OCI-LY7 (cell line): Measurements from ENCODE around the gene BZW2. TPM values are rescaled to one million over a fixed set of nuclear protein-coding genes. Genes with fewer than 3 reads are reported as not detected.

Source experiments
- BruUV-seq: library from RNA; stranded (reverse); fragments of 400-500 nt; replicated peaks from 2 replicates; lab custom pipeline; 2021; lab: Mats Ljungman, UMichigan
- CTCF ChIA-PET: fragments of 300-600 bp; sonication (Branson Sonifier 250); formaldehyde crosslinking; loops from one replicate; lab custom pipeline; 2022; ENCODE audit warnings: antibody characterized with exemption; ENCODE audit not compliant: unreplicated experiment; lab: Charles Lee
- POLR2A ChIA-PET: fragments of 300-600 bp; sonication (Branson Sonifier 250); formaldehyde crosslinking; loops from one replicate; lab custom pipeline; 2022; ENCODE audit warnings: antibody characterized with exemption; lab: Charles Lee
- DNase-seq: peaks from one replicate; pipeline ENCODE4 v3.0.0-alpha.2; 2015; ENCODE audit warnings: low spot score
- H2AFZ ChIP-seq: fragments of 200-600 bp; sonication (generic), shearing (Covaris generic); 2 replicates; pipeline ENCODE4 v1.6.1; 2014; ENCODE audit warnings: mild to moderate bottlenecking, antibody characterized with exemption, low read length, moderate library complexity
- H3K27ac ChIP-seq: fragments of 200-600 bp; sonication (generic); 2 replicates; pipeline ENCODE4 v1.5.1; 2014; ENCODE audit warnings: mixed run types, low read depth, mild to moderate bottlenecking, moderate library complexity, low read length, inconsistent platforms; ENCODE audit not compliant: poor library complexity, severe bottlenecking
- H3K36me3 ChIP-seq: fragments of 200-600 bp; sonication (generic); 2 replicates; pipeline ENCODE4 v1.6.1; 2014; ENCODE audit warnings: mild to moderate bottlenecking, antibody characterized with exemption, low read length, moderate library complexity, mixed read lengths; ENCODE audit not compliant: insufficient read depth
- H3K4me1 ChIP-seq: fragments of 200-600 bp; sonication (generic); 2 replicates; pipeline ENCODE4 v1.5.1; 2014; ENCODE audit warnings: mild to moderate bottlenecking, low read length; ENCODE audit not compliant: insufficient read depth, poor library complexity, severe bottlenecking
- H3K4me2 ChIP-seq: fragments of 200-600 bp; sonication (generic); 2 replicates; pipeline ENCODE4 v1.6.1; 2014; ENCODE audit warnings: mild to moderate bottlenecking, low read length
- H3K4me3 ChIP-seq: fragments of 200-600 bp; sonication (generic); 2 replicates; pipeline ENCODE4 v1.5.1; 2014; ENCODE audit warnings: mild to moderate bottlenecking, low read depth, low read length; ENCODE audit not compliant: poor library complexity, severe bottlenecking
- H3K79me2 ChIP-seq: fragments of 200-600 bp; sonication (generic); 2 replicates; pipeline ENCODE4 v1.6.1; 2016; ENCODE audit warnings: low read depth, mild to moderate bottlenecking, low read length, moderate library complexity, mixed read lengths; ENCODE audit not compliant: insufficient read depth
- H3K9me2 ChIP-seq: fragments of 200-600 bp; sonication (generic); 2 replicates; pipeline ENCODE4 v1.6.1; 2016; ENCODE audit warnings: mild to moderate bottlenecking, low read length, mixed read lengths; ENCODE audit not compliant: insufficient read depth
- H3K9me3 ChIP-seq: fragments of 200-600 bp; sonication (generic); 2 replicates; pipeline ENCODE4 v1.6.1; 2014; ENCODE audit warnings: mild to moderate bottlenecking, mixed run types, low read length, mixed read lengths
- H4K20me1 ChIP-seq: fragments of 200-600 bp; sonication (generic); 2 replicates; pipeline ENCODE4 v1.6.1; 2014; ENCODE audit warnings: mild to moderate bottlenecking, antibody characterized with exemption, low read length, moderate library complexity, mixed read lengths; ENCODE audit not compliant: insufficient read depth
- EZH2phosphoT487 ChIP-seq: fragments of 200-600 bp; sonication (generic); IDR thresholded peaks from 2 replicates; pipeline ENCODE4 v1.6.1; 2018; ENCODE audit warnings: low read depth, borderline replicate concordance, mild to moderate bottlenecking, mixed run types, antibody characterized with exemption, low read length, moderate library complexity, mixed read lengths
- intact Hi-C: fragments of 100-400 bp; cut with micrococcal nuclease; formaldehyde crosslinking; loops from one replicate; pipeline ENCODE4 v1.10.0; 2022; ENCODE audit not compliant: unreplicated experiment
- total RNA-seq, 2 experiments: library from RNA; depleted of rRNA in 1 of 2; stranded (reverse); fragments of >200 nt in 1 of 2; shearing (Covaris generic) in 1 of 2; gene quantifications; 2 replicates each; pipeline ENCODE4 v1.2.3, GENCODE V29; 2014 to 2022
- TF ChIP-seq, protein P1 (sequence below): fragments of 200-600 bp; sonication (generic); conservative IDR thresholded peaks from 2 replicates; pipeline ENCODE4 v1.5.1; 2014; ENCODE audit warnings: mild to moderate bottlenecking, antibody characterized with exemption, low read length, moderate library complexity, mixed read lengths

The BZW2 gene
- total RNA-seq, 2 experiments from 2014 or later, result 66.8 to 75.2 TPM

GRCh38 chr7:16712916-16713315 lies 66.9 kb downstream of the BZW2 start:
- POLR2A ChIA-PET, result interaction anchor here (0.7 kb wide), 1 partner anchor 24 kb away, joined by 3 read pairs; no protein-coding TSS in a partner anchor
- intact Hi-C loops, result no loop called here
- Histone ChIP-seq H3K9me3 (no peaks in the 10 kb centered on the region), H4K20me1 (no peaks in the 10 kb centered on the region), H3K9me2 (no peaks in the 10 kb centered on the region), H3K79me2 (no peaks in the 10 kb centered on the region), H3K4me2 (no peak overlapping the region), H3K36me3 (peaks cover 24% of the 10 kb centered on the region), H3K4me1 (no peaks in the 10 kb centered on the region), H2AFZ (no peak overlapping the region), H3K4me3 (no peak overlapping the region), H3K27ac (no peak overlapping the region)
- DNase-seq, result no peak
- CTCF ChIA-PET, result no interaction called here
- TF ChIP-seq, protein P1, sequence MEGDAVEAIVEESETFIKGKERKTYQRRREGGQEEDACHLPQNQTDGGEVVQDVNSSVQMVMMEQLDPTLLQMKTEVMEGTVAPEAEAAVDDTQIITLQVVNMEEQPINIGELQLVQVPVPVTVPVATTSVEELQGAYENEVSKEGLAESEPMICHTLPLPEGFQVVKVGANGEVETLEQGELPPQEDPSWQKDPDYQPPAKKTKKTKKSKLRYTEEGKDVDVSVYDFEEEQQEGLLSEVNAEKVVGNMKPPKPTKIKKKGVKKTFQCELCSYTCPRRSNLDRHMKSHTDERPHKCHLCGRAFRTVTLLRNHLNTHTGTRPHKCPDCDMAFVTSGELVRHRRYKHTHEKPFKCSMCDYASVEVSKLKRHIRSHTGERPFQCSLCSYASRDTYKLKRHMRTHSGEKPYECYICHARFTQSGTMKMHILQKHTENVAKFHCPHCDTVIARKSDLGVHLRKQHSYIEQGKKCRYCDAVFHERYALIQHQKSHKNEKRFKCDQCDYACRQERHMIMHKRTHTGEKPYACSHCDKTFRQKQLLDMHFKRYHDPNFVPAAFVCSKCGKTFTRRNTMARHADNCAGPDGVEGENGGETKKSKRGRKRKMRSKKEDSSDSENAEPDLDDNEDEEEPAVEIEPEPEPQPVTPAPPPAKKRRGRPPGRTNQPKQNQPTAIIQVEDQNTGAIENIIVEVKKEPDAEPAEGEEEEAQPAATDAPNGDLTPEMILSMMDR, result no peak
- no peak for TF ChIP-seq EZH2phosphoT487
- no TSS peak for BruUV-seq

- no TSS peak for BruUV-seq
- Histone ChIP-seq H3K27ac (no peak overlapping the region), H3K4me1 (no peaks in the 10 kb centered on the region), H3K4me2 (no peak overlapping the region), H4K20me1 (no peaks in the 10 kb centered on the region), H3K4me3 (no peak overlapping the region), H3K9me3 (no peaks in the 10 kb centered on the region), H2AFZ (no peak overlapping the region), H3K79me2 (no peaks in the 10 kb centered on the region), H3K36me3 (peaks cover 7% of the 10 kb centered on the region; the same call in 1 of the 2 replicates), H3K9me2 (no peaks in the 10 kb centered on the region)
- no peak for TF ChIP-seq EZH2phosphoT487
- TF ChIP-seq, protein P1, result no peak
- POLR2A ChIA-PET, result interaction anchor here (0.7 kb wide), 1 partner anchor 1057 kb away, joined by 3 read pairs; no protein-coding TSS in a partner anchor
- CTCF ChIA-PET, result no interaction called here
- no peak for DNase-seq
- intact Hi-C loops, result no loop called here
Observed at GRCh38 chr7:16715928-16716327, 69.9 kb downstream of the BZW2 start.

DNA sequence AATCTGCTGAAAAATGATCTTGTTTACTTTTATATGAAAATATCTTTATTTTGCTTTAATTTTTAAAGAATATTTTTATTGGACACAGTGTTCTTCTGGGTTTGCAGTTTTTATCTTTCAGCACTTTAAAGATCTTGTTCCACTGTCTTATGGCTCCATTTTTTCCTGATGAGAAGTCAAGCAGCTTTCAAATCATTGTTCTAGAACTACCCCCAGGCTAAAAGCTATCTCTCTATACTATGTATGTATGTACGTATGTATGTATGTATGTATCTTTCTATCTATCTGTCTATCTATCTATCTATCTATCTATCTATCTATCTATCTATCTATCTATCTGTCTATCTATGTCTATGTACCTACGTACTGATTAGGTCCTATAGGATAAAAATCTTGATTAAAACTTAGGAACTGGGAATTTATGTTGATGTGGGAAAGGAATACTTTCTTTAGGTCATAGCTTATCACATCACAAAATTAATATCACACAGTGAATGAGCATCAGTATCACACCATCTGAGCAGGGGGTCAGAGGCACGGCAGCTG lies 72.2 kb downstream of the BZW2 start:
- Histone ChIP-seq H3K36me3 (peaks cover under 1% of the 10 kb centered on the region; the same call in 1 of the 2 replicates), H3K4me1 (no peaks in the 10 kb centered on the region), H2AFZ (no peak overlapping the region), H3K4me2 (no peak overlapping the region), H3K4me3 (no peak overlapping the region), H3K27ac (no peak overlapping the region), H3K9me3 (no peaks in the 10 kb centered on the region), H3K9me2 (no peaks in the 10 kb centered on the region), H3K79me2 (no peaks in the 10 kb centered on the region), H4K20me1 (no peaks in the 10 kb centered on the region)
- ChIA-PET POLR2A (interaction anchor here (0.5 to 1.0 kb wide), 4 partner anchors 8 to 451 kb away, joined by 3 to 4 read pairs (median 4); no protein-coding TSS in a partner anchor), CTCF (no interaction called here)
- no peak for DNase-seq
- BruUV-seq, result no TSS peak
- TF ChIP-seq, protein P1, result no peak
- TF ChIP-seq EZH2phosphoT487, result no peak
- intact Hi-C loops, result no loop called here
